CD4-positive, alpha-beta T cell treated with Interleukin-2 at 100 ng/mL for 4 hours (primary cell): ENCODE results near the gene DUSP22.
"Not testable (repeated sequence)": the region's sequence is repeated elsewhere in the genome, so short reads cannot be mapped to it uniquely, and the experiment has no call there.

ENCODE experiments used
- DNase-seq: peaks from one replicate; pipeline ENCODE4 v3.0.0-alpha.2; 2020; ENCODE audit warnings: low spot score

Gene DUSP22

GRCh38 chr6:365835-366234, 73.5 kb downstream of the DUSP22 start:
- DNase-seq, result no peak

- DNase-seq, result no peak
Observed at GRCh38 chr6:366389-367297, 74.4 kb downstream of the DUSP22 start.

GRCh38 chr6:367298-367794, 75.1 kb downstream of the DUSP22 start:
- DNase-seq, result no peak

- DNase-seq, result no peak
Observed at GRCh38 chr6:367891-368630, 75.8 kb downstream of the DUSP22 start.

GRCh38 chr6:369559-370431, 77.5 kb downstream of the DUSP22 start:
- no peak for DNase-seq

GRCh38 chr6:370555-370954, 78.3 kb downstream of the DUSP22 start:
- DNase-seq, result no peak

GRCh38 chr6:371851-372250, 79.6 kb downstream of the DUSP22 start:
- DNase-seq, result not testable (repeated sequence)

GRCh38 chr6:372336-372911, 80.1 kb downstream of the DUSP22 start:
- DNase-seq, result no peak

- no peak for DNase-seq
Observed at GRCh38 chr6:373031-373430, 80.7 kb downstream of the DUSP22 start.

- no peak for DNase-seq
Observed at GRCh38 chr6:373773-374724, 81.8 kb downstream of the DUSP22 start.

GRCh38 chr6:374956-375355, 82.7 kb downstream of the DUSP22 start:
- no peak for DNase-seq

GRCh38 chr6:376827-377640, 84.7 kb downstream of the DUSP22 start:
- DNase-seq, result no peak

- DNase-seq, result not testable (repeated sequence)
Observed at GRCh38 chr6:377641-378020, 85.3 kb downstream of the DUSP22 start.

GRCh38 chr6:378090-378957, 86.0 kb downstream of the DUSP22 start:
- no peak for DNase-seq

GRCh38 chr6:378958-379409, 86.7 kb downstream of the DUSP22 start:
- DNase-seq, result no peak

GRCh38 chr6:379410-380181, 87.3 kb downstream of the DUSP22 start:
- DNase-seq, result no peak
